Measurements from ENCODE around the gene NR1I3.

DNA sequence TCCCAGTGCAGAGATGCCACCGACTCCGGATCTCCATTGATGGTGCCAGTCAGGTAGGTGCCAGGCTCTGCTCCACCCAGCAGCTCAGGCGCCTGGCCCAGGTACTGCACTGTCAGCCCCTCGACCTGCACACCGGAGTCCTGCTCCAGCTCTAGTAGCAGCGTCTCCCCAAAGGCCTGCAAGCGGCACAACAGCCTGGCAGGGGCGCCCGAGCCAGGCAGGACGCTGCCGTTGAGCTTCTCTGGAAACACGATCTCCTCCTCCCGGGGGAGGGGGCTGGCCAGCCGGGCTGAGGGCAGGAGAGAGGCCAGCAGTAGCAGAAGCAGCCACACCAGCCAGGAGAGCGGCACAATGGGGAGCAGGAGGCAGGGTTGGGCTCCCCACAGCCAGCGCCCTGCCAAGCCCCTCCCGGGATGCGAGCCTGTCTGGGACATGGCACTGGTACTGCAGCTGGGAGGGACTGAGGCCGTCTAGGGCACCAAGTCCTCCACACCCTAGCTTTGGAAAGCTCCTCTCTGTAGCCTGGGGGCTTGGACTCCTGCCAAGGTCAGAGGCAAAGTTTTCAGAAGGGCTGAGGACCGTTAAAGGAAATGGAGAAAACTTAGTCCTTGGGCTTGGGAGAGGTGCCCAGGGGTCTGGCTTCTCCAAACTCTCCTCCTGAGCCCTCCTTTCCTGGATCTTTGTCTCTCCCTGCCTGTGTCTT lies 39.7 kb downstream of the NR1I3 start:
- TF ChIP-seq EZH2 (IDR thresholded peaks at IDR 0.05) (no peak), POLR2AphosphoS5 (IDR thresholded peaks at IDR 0.05; ENCODE audit: borderline replicate concordance, low read depth, low read length) (no peak)
